ENCODE data around the gene PADI3.

- TF ChIP-seq POLR2A (IDR thresholded peaks at IDR 0.05): no peak
- TF ChIP-seq, protein P1, sequence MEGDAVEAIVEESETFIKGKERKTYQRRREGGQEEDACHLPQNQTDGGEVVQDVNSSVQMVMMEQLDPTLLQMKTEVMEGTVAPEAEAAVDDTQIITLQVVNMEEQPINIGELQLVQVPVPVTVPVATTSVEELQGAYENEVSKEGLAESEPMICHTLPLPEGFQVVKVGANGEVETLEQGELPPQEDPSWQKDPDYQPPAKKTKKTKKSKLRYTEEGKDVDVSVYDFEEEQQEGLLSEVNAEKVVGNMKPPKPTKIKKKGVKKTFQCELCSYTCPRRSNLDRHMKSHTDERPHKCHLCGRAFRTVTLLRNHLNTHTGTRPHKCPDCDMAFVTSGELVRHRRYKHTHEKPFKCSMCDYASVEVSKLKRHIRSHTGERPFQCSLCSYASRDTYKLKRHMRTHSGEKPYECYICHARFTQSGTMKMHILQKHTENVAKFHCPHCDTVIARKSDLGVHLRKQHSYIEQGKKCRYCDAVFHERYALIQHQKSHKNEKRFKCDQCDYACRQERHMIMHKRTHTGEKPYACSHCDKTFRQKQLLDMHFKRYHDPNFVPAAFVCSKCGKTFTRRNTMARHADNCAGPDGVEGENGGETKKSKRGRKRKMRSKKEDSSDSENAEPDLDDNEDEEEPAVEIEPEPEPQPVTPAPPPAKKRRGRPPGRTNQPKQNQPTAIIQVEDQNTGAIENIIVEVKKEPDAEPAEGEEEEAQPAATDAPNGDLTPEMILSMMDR (IDR thresholded peaks at IDR 0.05): no peak
These were observed 3.8 kb upstream of the PADI3 start for GRCh38 chr1:17244821-17245740.

Data from body of pancreas (tissue), 4 donors.